Fibroblast of mammary gland (primary cell): ENCODE data around the gene TRPT1.
A peak's percentile ranks its signal among the peaks of the same experiment; 100 is the strongest.

Experiments
- DNase-seq: peaks from one replicate; pipeline ENCODE4 v3.0.0-alpha.2; 2010; ENCODE audit warnings: low read depth
- H3K4me3 ChIP-seq: 2 replicates; pipeline ENCODE4 v1.5.1; 2011; ENCODE audit warnings: low read depth, mild to moderate bottlenecking, low read length, moderate library complexity; ENCODE audit not compliant: control insufficient read depth
- CTCF ChIP-seq: conservative IDR thresholded peaks from 2 replicates; pipeline ENCODE4 v1.5.1; 2011; ENCODE audit warnings: low read depth, low read length, inconsistent platforms; ENCODE audit not compliant: control insufficient read depth, insufficient read depth

TRPT1 gene

DNA sequence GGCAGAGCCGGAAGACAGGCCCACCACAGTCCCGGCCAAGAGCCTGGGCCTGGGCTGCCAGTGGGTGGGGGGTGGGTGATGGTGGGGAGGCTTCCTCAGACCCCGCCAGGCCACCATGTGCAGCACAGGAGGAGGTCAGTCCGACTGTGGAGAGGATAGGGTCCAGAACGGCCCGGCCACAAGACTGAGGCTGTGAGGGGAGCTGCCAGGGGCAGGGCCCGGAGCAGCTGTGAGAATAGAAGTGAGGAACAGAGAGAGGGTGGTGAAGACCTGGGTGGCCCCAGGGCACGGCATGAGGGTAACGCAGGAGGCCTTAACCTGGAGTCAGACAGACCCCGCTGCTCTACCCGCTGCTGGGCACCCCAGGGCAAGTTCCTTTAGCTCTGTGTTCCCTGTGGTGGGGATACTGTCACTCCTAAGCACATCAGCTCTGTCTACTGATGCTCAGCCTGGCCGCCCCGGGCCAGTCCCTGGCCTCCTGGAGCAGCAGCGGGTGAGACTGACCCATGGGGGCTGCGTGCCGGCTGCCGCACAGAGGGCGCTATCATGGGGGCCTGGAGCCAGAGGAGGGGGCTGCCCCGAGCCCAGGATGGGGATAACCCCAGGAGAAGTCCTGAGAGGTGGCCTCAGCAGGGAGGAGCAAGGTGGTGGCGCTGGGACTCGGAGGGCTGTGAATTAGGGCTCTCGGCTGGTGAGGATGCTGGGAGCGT lies 17.7 kb downstream of the TRPT1 start:
- DNase-seq: no peak
- H3K4me3 ChIP-seq: no peak overlapping the region
- TF ChIP-seq CTCF: no peak

DNA sequence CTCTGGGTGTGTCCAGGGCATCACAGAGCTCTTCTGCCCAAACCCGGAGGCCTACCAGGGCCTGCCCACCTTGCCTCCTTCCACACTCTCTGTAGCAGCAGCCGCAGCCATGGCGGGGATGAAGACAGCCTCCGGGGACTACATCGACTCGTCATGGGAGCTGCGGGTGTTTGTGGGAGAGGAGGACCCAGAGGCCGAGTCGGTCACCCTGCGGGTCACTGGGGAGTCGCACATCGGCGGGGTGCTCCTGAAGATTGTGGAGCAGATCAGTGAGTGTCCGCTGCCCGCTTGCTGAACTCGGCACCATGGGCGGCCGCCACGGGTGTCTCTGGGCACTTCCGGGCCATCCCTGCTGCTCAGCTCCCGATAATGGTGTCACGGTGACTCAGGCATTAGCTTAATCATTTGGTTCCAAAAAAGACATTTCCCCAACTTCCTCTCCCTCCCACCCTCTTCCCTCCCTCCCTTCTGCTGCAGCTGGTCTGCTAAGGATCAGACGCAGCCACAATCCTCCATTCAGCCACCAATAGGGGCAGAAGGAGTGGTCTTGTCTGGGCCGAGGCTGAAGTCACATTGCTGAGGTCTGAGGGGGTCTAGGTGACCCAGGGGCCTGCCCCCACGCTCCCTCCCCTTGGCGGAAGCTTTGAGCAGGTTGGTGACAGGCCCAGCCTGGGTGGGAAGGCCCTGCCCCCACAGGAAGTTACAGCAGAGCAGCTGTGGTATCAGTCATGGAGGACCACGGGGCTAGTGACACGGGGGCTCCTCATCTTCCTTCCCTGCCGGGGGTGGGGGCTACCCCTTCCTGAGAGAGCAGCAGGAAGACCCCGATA lies 18.5 kb downstream of the TRPT1 start:
- peak; percentile 82 for DNase-seq
- H3K4me3 ChIP-seq: no peak overlapping the region
- TF ChIP-seq CTCF: no peak

- no peak for TF ChIP-seq CTCF
- DNase-seq: no peak
- H3K4me3 ChIP-seq: no peak within 1 kb of the TSS
These were observed 19.3 kb downstream of the TRPT1 start, which contains the start of gene FERMT3 for GRCh38 chr11:64206457-64207255. TSS of gene FERMT3 (plus strand) at chr11:64206721. CDS start at chr11:64207365, 644 bp downstream.

DNA sequence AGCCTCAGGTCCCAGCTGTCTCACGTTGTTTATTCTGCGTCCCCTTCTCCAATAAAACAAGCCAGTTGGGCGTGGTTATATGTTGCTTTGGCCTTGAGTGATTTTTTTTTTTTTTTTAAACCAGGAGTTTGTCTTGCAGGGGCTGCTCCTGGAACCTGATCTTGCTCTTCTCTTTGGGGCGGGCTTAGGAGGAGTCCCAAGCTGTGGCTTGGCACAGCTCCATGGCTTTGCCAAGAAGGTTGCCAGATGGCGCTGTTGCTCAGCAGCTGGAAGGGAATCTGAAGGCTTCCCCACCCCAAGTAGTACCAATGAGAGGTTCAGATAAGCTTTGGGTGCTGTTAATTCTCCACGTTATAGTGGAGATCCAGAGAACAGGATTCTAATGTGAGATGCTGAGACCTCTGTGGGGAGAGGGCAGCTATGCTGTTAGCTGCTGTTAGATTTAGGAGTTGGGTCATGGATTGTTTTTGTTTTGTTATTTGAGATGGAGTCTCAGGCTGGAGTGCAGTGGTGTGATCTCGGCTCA lies 21.5 kb downstream of the TRPT1 start:
- H3K4me3 ChIP-seq: no peak overlapping the region
- DNase-seq: peak; percentile 98
- TF ChIP-seq CTCF: peak; percentile 67

DNA sequence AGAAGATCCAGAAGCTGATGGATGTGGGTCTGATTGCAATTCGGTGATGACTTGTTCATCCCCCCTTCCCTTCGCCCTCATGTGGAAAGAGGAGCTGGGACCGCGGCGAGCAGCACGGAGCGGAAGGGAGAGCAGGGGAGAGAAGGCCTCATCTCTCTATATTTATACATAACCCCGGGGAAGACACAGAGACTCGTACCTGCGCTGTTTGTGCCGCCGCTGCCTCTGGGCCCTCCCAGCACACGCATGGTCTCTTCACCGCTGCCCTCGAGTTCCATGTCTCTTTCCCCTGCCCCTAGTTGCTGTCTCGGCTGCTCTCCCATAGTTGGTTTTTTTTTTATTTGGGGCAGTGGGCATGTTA lies 21.9 kb downstream of the TRPT1 start:
- no peak for TF ChIP-seq CTCF
- H3K4me3 ChIP-seq: no peak overlapping the region
- DNase-seq: no peak

- TF ChIP-seq CTCF: no peak
- no peak for DNase-seq
- H3K4me3 ChIP-seq: no peak overlapping the region
These were observed 22.4 kb downstream of the TRPT1 start for GRCh38 chr11:64203421-64204079.
